SU-DHL-6 (cell line): ENCODE results near the gene GSC.

ENCODE experiments used
- H2AFZ ChIP-seq: fragments of 200-600 bp; sonication (generic); 2 replicates; pipeline ENCODE4 v1.6.1; 2014; ENCODE audit warnings: low read depth, mild to moderate bottlenecking, moderate library complexity, mixed read lengths, antibody characterized with exemption, low read length; ENCODE audit not compliant: severe bottlenecking
- H3F3A ChIP-seq: fragments of 200-600 bp; shearing (Covaris generic); 2 replicates; pipeline ENCODE4 v1.6.0; 2016; ENCODE audit warnings: antibody characterized with exemption, mild to moderate bottlenecking; ENCODE audit not compliant: insufficient read depth
- H3K27ac ChIP-seq: fragments of 200-600 bp; sonication (generic); 2 replicates; pipeline ENCODE4 v1.5.1; 2016; ENCODE audit warnings: low read depth, mild to moderate bottlenecking, low read length, moderate library complexity, mixed read lengths
- H3K27me3 ChIP-seq: fragments of 200-600 bp; sonication (generic), shearing (Covaris generic); 2 replicates; pipeline ENCODE4 v1.6.0; 2014; ENCODE audit warnings: mild to moderate bottlenecking, low read length
- H3K36me3 ChIP-seq: fragments of 200-600 bp; sonication (generic); 2 replicates; pipeline ENCODE4 v1.6.1; 2014; ENCODE audit warnings: mild to moderate bottlenecking, low read length, mixed read lengths
- H3K4me2 ChIP-seq: fragments of 300-600, 200-600 bp; shearing (Covaris generic), sonication (generic); 2 replicates; pipeline ENCODE4 v1.6.0; 2014; ENCODE audit warnings: low read length, low read depth, mild to moderate bottlenecking; ENCODE audit not compliant: poor library complexity, severe bottlenecking
- H3K4me3 ChIP-seq: fragments of 200-600 bp; sonication (generic); 2 replicates; pipeline ENCODE4 v1.5.1; 2014; ENCODE audit warnings: antibody characterized with exemption, low read length, mild to moderate bottlenecking, mixed read lengths; ENCODE audit not compliant: insufficient read depth, poor library complexity, severe bottlenecking
- H3K79me2 ChIP-seq: fragments of 200-600 bp; sonication (generic); 2 replicates; pipeline ENCODE4 v1.6.1; 2014; ENCODE audit warnings: mild to moderate bottlenecking, low read length, moderate library complexity; ENCODE audit not compliant: insufficient read depth
- H3K9ac ChIP-seq: fragments of 200-600 bp; sonication (generic); 2 replicates; pipeline ENCODE4 v1.7.0; 2014; ENCODE audit warnings: mild to moderate bottlenecking, low read length
- H3K9me2 ChIP-seq: fragments of 200-600 bp; sonication (generic); replicated peaks from 2 replicates; pipeline ENCODE4 v1.6.1; 2014; ENCODE audit warnings: low read length; ENCODE audit not compliant: insufficient read depth
- H3K9me3 ChIP-seq: fragments of 200-600 bp; sonication (generic); 2 replicates; pipeline ENCODE4 v1.6.1; 2014; ENCODE audit warnings: low read length, mixed read lengths; ENCODE audit not compliant: insufficient read depth
- H4K20me1 ChIP-seq: fragments of 200-600 bp; sonication (generic); 2 replicates; pipeline ENCODE4 v1.6.1; 2014; ENCODE audit warnings: low read depth, mild to moderate bottlenecking, antibody characterized with exemption, low read length, moderate library complexity, mixed read lengths
- EZH2phosphoT487 ChIP-seq: fragments of 200-600 bp; sonication (generic), shearing (Covaris generic); conservative IDR thresholded peaks from 2 replicates; pipeline ENCODE4 v1.6.1; 2018; ENCODE audit warnings: mild to moderate bottlenecking, antibody characterized with exemption, low read length, moderate library complexity, mixed read lengths
- TF ChIP-seq, protein P1 (sequence below): fragments of 200-600 bp; sonication (generic); IDR thresholded peaks from one replicate; pipeline ENCODE4 v1.5.1; 2017; ENCODE audit warnings: antibody characterized with exemption, mild to moderate bottlenecking, low read length, moderate library complexity; ENCODE audit not compliant: insufficient read depth, poor library complexity, severe bottlenecking

GSC gene

DNA sequence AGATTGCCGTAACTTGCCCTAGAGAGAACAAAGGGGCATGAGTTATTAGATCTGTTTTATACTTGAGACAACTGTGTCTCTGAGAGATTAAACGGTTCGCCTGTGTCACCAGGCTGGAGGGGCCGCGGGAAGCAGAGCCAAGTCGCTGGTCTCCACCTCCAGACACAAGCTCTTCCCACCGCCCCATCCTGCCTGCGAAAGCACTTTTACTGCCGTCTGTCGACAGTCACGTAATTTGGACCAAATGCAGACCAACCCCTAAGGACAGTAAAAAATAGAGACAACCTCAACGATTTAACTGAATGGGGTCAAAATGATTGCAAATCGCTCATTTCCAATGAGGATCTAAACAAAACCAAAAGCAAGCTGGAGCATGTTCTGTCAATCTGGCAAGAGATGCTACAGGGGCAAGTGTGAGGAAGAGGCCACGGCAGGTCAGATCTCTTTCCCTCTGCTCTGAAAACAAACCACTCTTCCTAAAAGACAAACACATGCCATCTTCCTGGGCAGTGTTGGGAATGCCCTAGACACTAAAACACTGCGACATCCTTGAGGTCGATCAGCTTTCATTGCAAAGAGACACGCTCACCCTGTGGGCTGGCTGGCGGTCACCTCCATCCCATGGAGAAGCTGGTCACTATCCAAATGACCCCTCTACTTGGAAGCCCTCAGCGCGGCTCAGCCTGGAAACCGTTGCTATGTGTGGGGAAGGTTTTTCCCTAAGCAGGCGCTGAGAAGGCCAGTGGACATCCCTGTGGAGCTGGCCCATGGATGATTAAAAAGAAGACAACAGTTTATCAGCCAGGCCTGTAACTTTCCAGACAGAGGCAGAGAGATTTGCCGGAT, 17.1 kb downstream of the GSC start:
- Histone ChIP-seq H3K9me2 (no peaks in the 10 kb centered on the region), H3F3A (no peaks in the 10 kb centered on the region), H3K79me2 (no peaks in the 10 kb centered on the region), H4K20me1 (no peaks in the 10 kb centered on the region), H3K27ac (no peak overlapping the region), H2AFZ (no peak overlapping the region), H3K9me3 (no peaks in the 10 kb centered on the region), H3K9ac (no peak overlapping the region), H3K36me3 (no peaks in the 10 kb centered on the region), H3K27me3 (no peaks in the 10 kb centered on the region), H3K4me3 (no peak overlapping the region), H3K4me2 (no peak overlapping the region)
- TF ChIP-seq, protein P1, sequence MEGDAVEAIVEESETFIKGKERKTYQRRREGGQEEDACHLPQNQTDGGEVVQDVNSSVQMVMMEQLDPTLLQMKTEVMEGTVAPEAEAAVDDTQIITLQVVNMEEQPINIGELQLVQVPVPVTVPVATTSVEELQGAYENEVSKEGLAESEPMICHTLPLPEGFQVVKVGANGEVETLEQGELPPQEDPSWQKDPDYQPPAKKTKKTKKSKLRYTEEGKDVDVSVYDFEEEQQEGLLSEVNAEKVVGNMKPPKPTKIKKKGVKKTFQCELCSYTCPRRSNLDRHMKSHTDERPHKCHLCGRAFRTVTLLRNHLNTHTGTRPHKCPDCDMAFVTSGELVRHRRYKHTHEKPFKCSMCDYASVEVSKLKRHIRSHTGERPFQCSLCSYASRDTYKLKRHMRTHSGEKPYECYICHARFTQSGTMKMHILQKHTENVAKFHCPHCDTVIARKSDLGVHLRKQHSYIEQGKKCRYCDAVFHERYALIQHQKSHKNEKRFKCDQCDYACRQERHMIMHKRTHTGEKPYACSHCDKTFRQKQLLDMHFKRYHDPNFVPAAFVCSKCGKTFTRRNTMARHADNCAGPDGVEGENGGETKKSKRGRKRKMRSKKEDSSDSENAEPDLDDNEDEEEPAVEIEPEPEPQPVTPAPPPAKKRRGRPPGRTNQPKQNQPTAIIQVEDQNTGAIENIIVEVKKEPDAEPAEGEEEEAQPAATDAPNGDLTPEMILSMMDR: no peak
- TF ChIP-seq EZH2phosphoT487: no peak

DNA sequence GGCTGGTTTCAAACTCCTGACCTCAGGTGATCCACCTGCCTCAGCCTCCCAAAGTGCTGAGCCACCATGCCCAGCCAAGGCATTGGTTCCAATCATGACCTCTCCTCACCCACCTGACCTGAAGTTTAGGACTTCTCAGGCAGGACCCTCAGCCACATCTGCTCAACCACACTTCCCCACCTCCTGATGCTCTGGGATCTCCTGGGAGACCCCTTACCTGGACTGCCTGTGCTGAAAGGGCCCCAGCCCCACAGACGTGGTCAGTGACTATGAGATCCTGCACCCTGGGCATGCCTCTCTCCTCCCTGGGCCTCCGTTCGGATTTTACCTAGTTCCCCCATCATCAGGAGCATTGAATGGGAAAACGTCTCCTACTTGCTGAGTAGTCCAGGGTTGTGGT, 18.0 kb downstream of the GSC start:
- Histone ChIP-seq H3K27me3 (no peaks in the 10 kb centered on the region), H3K9ac (no peak overlapping the region), H3K4me3 (no peak overlapping the region), H3K4me2 (no peak overlapping the region), H3K27ac (no peak overlapping the region), H3K9me3 (no peaks in the 10 kb centered on the region), H3K36me3 (no peaks in the 10 kb centered on the region), H3K79me2 (no peaks in the 10 kb centered on the region), H3K9me2 (no peaks in the 10 kb centered on the region), H4K20me1 (no peaks in the 10 kb centered on the region), H2AFZ (no peak overlapping the region), H3F3A (no peaks in the 10 kb centered on the region)
- TF ChIP-seq, protein P1: no peak

DNA sequence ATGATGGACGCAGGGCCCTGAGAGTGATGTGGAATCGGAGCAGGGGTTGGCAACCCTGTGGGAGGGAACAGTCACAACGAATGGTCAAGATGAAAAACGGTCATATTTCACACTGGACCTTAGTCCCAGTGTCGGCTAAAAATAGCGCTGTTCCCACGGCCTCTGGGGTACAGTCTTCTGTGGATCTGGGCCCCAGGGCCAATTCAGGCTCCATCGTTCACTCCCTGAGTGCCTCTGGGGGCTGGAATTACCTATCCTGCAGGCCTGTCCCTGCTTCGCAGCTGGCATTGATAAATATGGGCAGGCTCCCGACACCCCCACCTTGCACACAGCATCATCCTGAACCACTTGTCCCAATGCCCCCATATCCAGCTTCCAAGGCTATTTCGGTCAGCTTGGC, 18.6 kb downstream of the GSC start:
- no peaks in the 10 kb centered on the region for H3K9me3 ChIP-seq
- no peak overlapping the region for H3K9ac ChIP-seq
- H3K4me3 ChIP-seq: no peak overlapping the region
- no peaks in the 10 kb centered on the region for H3K27me3 ChIP-seq
- no peaks in the 10 kb centered on the region for H3F3A ChIP-seq
- H4K20me1 ChIP-seq: no peaks in the 10 kb centered on the region
- no peaks in the 10 kb centered on the region for H3K9me2 ChIP-seq
- no peaks in the 10 kb centered on the region for H3K36me3 ChIP-seq
- H2AFZ ChIP-seq: no peak overlapping the region
- no peak overlapping the region for H3K27ac ChIP-seq
- no peak for TF ChIP-seq EZH2phosphoT487
- H3K79me2 ChIP-seq: no peaks in the 10 kb centered on the region
- H3K4me2 ChIP-seq: no peak overlapping the region

DNA sequence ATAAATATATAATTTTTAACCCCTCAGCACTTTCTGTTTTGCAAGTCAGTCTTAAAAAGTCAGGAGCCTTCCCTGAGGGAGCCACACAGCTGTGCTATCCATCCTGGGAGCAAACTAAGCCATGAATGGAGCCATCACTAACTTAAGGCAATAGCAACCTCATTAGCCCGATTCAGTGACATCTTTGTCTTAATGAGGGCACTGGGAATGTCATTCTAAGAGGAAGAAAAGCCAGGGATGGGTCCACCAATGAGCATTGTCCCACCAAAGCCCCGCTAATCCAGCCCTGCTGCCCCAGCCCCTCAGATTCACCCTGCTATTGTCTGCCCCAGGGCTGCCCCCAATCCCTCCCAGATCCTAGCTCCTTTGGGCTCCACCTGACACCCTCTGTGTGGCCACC, 19.5 kb downstream of the GSC start:
- Histone ChIP-seq H3F3A (no peaks in the 10 kb centered on the region), H3K79me2 (no peaks in the 10 kb centered on the region), H3K9me2 (no peaks in the 10 kb centered on the region), H3K27me3 (no peaks in the 10 kb centered on the region), H3K4me3 (no peak overlapping the region), H2AFZ (no peak overlapping the region), H3K27ac (no peak overlapping the region), H4K20me1 (no peaks in the 10 kb centered on the region), H3K9ac (no peak overlapping the region), H3K36me3 (no peaks in the 10 kb centered on the region), H3K4me2 (no peak overlapping the region), H3K9me3 (no peaks in the 10 kb centered on the region)
- TF ChIP-seq EZH2phosphoT487: no peak
- TF ChIP-seq, protein P1: no peak
